ENCODE data around the gene RAI1.
"Not testable (repeated sequence)": the region's sequence is repeated elsewhere in the genome, so short reads cannot be mapped to it uniquely, and the experiment has no call there.

Gene RAI1, protein sequence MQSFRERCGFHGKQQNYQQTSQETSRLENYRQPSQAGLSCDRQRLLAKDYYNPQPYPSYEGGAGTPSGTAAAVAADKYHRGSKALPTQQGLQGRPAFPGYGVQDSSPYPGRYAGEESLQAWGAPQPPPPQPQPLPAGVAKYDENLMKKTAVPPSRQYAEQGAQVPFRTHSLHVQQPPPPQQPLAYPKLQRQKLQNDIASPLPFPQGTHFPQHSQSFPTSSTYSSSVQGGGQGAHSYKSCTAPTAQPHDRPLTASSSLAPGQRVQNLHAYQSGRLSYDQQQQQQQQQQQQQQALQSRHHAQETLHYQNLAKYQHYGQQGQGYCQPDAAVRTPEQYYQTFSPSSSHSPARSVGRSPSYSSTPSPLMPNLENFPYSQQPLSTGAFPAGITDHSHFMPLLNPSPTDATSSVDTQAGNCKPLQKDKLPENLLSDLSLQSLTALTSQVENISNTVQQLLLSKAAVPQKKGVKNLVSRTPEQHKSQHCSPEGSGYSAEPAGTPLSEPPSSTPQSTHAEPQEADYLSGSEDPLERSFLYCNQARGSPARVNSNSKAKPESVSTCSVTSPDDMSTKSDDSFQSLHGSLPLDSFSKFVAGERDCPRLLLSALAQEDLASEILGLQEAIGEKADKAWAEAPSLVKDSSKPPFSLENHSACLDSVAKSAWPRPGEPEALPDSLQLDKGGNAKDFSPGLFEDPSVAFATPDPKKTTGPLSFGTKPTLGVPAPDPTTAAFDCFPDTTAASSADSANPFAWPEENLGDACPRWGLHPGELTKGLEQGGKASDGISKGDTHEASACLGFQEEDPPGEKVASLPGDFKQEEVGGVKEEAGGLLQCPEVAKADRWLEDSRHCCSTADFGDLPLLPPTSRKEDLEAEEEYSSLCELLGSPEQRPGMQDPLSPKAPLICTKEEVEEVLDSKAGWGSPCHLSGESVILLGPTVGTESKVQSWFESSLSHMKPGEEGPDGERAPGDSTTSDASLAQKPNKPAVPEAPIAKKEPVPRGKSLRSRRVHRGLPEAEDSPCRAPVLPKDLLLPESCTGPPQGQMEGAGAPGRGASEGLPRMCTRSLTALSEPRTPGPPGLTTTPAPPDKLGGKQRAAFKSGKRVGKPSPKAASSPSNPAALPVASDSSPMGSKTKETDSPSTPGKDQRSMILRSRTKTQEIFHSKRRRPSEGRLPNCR (N-terminal part only)

DNA sequence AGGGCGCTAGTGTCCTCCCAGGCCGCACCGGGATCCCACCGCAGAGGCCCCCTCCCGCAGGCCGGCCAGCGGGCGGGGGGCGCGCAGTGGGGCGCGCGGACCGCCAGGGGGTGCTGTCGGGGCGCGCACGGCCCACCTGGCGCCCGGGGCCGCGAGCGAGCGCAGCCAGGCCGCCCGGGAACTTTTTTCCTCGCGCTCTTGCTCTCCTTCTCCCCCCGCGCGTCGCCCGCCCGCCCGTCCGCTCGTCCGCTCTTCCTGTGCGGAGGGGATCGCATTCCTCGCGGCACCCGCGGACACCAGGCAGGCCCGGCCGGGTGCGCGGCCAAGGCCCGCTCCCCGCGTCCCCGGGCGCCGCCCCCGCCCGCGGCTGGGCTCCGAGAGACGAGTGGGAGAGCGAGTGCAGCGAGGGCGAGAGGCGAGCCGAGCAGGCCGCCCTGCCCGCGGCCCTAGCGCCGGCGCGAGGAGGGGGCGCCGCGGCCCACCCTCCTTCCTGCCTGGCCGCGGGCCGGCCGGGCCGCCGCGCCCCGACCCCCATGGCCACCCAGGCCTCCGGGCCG is at the start of gene RAI1:
Gene RAI1, plus strand, starts transcription at position 272 of the 557 bp plus-strand sequence. CDS start 111,491 bp downstream, outside the sequence.
- TF ChIP-seq EZH2 (IDR thresholded peaks at IDR 0.05), result no peak
- no peak for TF ChIP-seq FOXP2 (optimal IDR thresholded peaks at IDR 0.05; ENCODE audit: control extremely low read depth, extremely low read length, insufficient read depth)
- no peak for TF ChIP-seq POLR2AphosphoS5 (IDR thresholded peaks at IDR 0.05; ENCODE audit: borderline replicate concordance, low read depth, low read length)
- Histone ChIP-seq H3K36me3 (ENCODE audit: insufficient read depth, low read length) (no peaks in the 10 kb centered on the region), H3K9ac (ENCODE audit: insufficient read length) (peak within 1 kb of the TSS; percentile 85), H3K4me3 (peak within 1 kb of the TSS; percentile 87), H3K9me3 (ENCODE audit: low read depth, low read length) (no peaks in the 10 kb centered on the region), H3K27ac (peak within 1 kb of the TSS; percentile 62; the same call in 1 of the 2 replicates)
- DNase-seq (ENCODE audit: low read depth, low spot score), result no peak

DNA sequence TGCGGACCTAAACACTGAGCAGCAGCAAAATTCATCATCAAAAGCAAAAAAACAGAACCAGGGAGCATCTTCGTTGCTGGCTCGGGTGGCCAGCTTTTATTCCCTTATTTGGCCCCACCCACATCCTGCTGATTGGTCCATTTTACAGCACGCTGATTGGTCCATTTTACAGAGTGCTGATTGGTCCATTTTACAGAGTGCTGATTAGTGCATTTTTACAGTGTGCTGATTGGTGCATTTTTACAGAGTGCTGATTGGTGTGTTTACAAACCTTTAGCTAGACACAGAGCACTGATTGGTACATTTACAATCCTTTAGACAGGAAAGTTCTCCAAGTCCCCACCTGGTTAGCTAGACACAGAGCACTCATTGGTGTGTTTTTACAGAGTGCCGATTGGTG is 48.6 kb upstream of the RAI1 start:
- not testable (repeated sequence) for H3K4me3 ChIP-seq; H3K9ac ChIP-seq (ENCODE audit: insufficient read length); H3K27ac ChIP-seq; H3K36me3 ChIP-seq (ENCODE audit: insufficient read depth, low read length); DNase-seq (ENCODE audit: low read depth, low spot score); H3K9me3 ChIP-seq (ENCODE audit: low read depth, low read length)

DNA sequence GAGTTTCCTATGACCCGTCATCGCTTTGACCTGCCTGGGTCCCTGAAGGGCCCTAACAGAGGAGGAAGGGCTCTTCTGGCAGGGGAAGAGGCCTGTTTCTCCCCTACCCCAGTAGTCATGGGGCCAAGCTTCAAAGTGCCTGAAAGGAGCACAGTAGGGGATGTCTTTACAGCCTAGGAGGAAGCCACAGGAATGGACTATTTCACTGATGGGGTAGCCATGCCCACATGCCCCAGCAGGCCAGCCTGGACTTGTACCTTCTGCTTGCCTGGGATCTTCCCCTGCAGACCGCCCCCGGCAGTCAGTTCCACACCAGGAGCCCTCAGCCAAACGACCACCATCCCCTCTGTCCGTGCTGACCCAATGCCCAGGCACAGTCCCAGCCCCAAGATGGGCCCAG is 47.9 kb upstream of the RAI1 start:
- no peak for DNase-seq (ENCODE audit: low read depth, low spot score)
- TF ChIP-seq POLR2AphosphoS5 (IDR thresholded peaks at IDR 0.05; ENCODE audit: borderline replicate concordance, low read depth, low read length), result no peak
- no peak for TF ChIP-seq EZH2 (IDR thresholded peaks at IDR 0.05)
- no peak for TF ChIP-seq FOXP2 (optimal IDR thresholded peaks at IDR 0.05; ENCODE audit: control extremely low read depth, extremely low read length, insufficient read depth)

DNA sequence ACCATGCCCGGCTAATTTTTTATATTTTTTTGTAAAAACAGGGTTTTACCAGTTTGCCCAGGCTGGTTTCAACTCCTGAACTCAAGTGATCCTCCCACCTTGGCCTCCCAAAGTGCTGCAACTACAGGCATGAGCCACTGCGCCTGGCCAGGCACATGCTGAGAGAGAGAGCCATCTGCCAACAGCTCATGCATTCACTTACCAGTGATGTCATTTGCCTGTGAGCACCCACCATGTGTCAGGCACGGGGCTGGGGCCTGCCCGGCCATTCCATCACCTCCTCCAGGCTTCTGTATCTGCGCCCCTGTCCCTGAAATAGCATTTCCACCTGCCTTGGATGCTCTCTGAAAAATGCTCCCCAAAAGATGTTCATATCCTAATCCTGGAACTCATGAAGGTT is 46.1 kb upstream of the RAI1 start:
- no peaks in the 10 kb centered on the region for H3K9me3 ChIP-seq (ENCODE audit: low read depth, low read length)
- no peak overlapping the region for H3K27ac ChIP-seq
- no peak for DNase-seq (ENCODE audit: low read depth, low spot score)
- TF ChIP-seq POLR2AphosphoS5 (IDR thresholded peaks at IDR 0.05; ENCODE audit: borderline replicate concordance, low read depth, low read length), result no peak
- H3K4me3 ChIP-seq, result no peak overlapping the region
- H3K36me3 ChIP-seq (ENCODE audit: insufficient read depth, low read length), result no peaks in the 10 kb centered on the region
- no peak overlapping the region for H3K9ac ChIP-seq (ENCODE audit: insufficient read length)

More for the DNA sequence above, 47.9 kb upstream of the RAI1 start:
- H3K36me3 ChIP-seq (ENCODE audit: insufficient read depth, low read length), result no peaks in the 10 kb centered on the region
- no peaks in the 10 kb centered on the region for H3K9me3 ChIP-seq (ENCODE audit: low read depth, low read length)
- no peak overlapping the region for H3K9ac ChIP-seq (ENCODE audit: insufficient read length)
- no peak overlapping the region for H3K27ac ChIP-seq
- no peak overlapping the region for H3K4me3 ChIP-seq

DNA sequence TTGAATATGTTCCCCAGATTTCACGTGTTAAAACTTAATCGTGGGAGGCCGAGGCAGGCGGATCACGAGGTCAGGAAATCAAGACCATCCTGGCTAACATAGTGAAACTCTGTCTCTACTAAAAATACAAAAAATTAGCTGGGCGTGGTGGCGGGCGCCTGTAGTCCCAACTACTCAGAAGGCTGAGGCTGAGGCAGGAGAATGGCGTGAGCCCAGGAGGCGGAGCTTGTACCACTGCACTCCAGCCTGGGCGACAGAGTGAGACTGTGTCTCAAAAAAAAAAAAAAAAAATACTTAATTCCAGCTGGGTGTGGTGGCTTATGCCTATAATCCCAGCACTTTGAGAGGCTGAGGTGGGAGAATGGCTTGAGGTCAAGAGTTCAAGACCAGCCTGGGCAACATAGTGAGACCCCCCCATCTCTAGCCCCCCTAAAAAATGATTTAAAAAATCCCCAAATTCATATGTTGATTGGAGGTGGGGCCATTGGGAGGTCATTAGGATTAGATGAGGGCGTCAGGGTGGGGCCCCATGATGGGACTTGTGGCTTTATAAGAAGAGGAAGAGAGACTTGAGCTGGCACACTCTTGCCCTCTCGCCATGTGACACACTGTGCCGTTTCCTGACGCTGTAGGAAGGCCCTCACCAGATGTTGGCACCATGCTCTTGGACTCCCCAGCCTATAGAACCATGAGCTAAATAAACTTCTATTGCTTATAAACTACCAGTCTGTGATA is 45.6 kb upstream of the RAI1 start:
- H3K9me3 ChIP-seq (ENCODE audit: low read depth, low read length); H3K27ac ChIP-seq; DNase-seq (ENCODE audit: low read depth, low spot score); H3K9ac ChIP-seq (ENCODE audit: insufficient read length); H3K36me3 ChIP-seq (ENCODE audit: insufficient read depth, low read length); H3K4me3 ChIP-seq: not testable (repeated sequence)

DNA sequence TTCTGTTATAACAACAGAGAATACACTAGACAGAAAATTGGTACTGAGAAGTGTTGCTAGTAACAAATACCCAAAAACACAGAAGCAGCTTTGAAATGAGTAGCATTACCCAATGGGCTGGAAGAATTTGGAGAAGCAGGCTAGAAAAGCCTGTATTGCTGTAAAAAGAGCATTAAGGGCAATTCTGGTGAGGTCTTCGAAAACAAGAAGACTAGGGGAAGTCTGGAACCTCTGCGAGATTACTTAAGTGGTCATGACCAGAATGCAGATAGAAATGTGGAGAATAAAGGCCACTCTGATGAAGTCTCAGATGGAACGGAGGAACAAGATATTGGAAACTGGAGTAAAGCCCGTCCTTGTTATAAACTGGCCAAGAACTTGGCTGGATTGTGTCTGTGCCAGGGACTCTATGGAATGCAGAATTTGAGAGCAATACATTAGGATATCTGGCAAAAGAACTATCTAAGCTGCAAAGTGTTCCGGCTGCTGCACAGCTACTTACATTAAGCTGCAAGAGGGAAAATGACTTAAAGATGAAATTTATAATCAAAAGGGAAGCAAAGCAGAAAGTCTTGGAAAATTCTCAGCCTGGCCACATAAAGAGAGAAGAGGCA is 44.9 kb upstream of the RAI1 start:
- H3K27ac ChIP-seq, result no peak overlapping the region
- DNase-seq (ENCODE audit: low read depth, low spot score), result no peak
- no peaks in the 10 kb centered on the region for H3K36me3 ChIP-seq (ENCODE audit: insufficient read depth, low read length)
- no peak overlapping the region for H3K4me3 ChIP-seq
- no peak overlapping the region for H3K9ac ChIP-seq (ENCODE audit: insufficient read length)
- H3K9me3 ChIP-seq (ENCODE audit: low read depth, low read length), result no peaks in the 10 kb centered on the region
- no peak for TF ChIP-seq EZH2 (IDR thresholded peaks at IDR 0.05)
- TF ChIP-seq POLR2AphosphoS5 (IDR thresholded peaks at IDR 0.05; ENCODE audit: borderline replicate concordance, low read depth, low read length), result no peak
- TF ChIP-seq FOXP2 (optimal IDR thresholded peaks at IDR 0.05; ENCODE audit: control extremely low read depth, extremely low read length, insufficient read depth), result no peak

- Histone ChIP-seq H3K27ac (no peak overlapping the region), H3K36me3 (ENCODE audit: insufficient read depth, low read length) (no peaks in the 10 kb centered on the region), H3K9me3 (ENCODE audit: low read depth, low read length) (no peaks in the 10 kb centered on the region), H3K9ac (ENCODE audit: insufficient read length) (no peak overlapping the region), H3K4me3 (no peak overlapping the region)
- no peak for TF ChIP-seq POLR2AphosphoS5 (IDR thresholded peaks at IDR 0.05; ENCODE audit: borderline replicate concordance, low read depth, low read length)
- no peak for TF ChIP-seq EZH2 (IDR thresholded peaks at IDR 0.05)
- TF ChIP-seq FOXP2 (optimal IDR thresholded peaks at IDR 0.05; ENCODE audit: control extremely low read depth, extremely low read length, insufficient read depth), result no peak
- DNase-seq (ENCODE audit: low read depth, low spot score), result no peak
Observed at GRCh38 chr17:17638467-17638866, 42.8 kb upstream of the RAI1 start.

GRCh38 chr17:17639661-17640270 is 41.5 kb upstream of the RAI1 start:
- H3K36me3 ChIP-seq (ENCODE audit: insufficient read depth, low read length); H3K9ac ChIP-seq (ENCODE audit: insufficient read length); H3K27ac ChIP-seq: not testable (repeated sequence)

More at GRCh38 chr17:17639661-17640270, 41.5 kb upstream of the RAI1 start:
- DNase-seq (ENCODE audit: low read depth, low spot score); H3K9me3 ChIP-seq (ENCODE audit: low read depth, low read length); H3K4me3 ChIP-seq: not testable (repeated sequence)
